SK-N-MC (cell line): Measurements from ENCODE around the gene PPP3R2.

ENCODE experiments used
- EZH2 ChIP-seq: fragments of 200-600 bp; sonication (generic); IDR thresholded peaks from one replicate; pipeline ENCODE4 v1.6.1; 2017; ENCODE audit warnings: antibody characterized with exemption
- POLR2AphosphoS5 ChIP-seq: IDR thresholded peaks from 2 replicates; pipeline ENCODE4 v1.6.1; 2012; ENCODE audit warnings: mild to moderate bottlenecking, low read depth, low read length, borderline replicate concordance

DNA sequence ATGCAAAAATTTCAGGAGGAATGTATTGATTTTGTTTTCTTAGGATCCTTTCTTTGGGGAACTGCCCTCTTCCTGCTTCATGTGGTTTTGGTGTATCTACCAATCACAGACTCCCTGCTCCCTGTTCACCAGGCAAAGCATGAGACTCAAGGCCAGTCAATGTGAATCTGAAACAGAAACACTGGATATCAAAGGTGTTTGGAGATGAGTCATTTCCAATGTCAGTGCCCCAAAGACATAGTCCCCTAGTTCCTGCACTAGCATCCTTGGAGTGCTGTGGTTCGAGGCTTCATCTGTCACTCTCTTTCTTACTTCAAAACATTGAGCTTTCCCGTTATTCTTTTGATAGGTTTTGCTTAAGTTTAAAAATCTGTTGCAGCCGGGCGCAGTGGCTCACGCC, 8.1 kb downstream of the PPP3R2 start:
- no peak for TF ChIP-seq EZH2
- TF ChIP-seq POLR2AphosphoS5 = no peak
